KOPT-K1 (cell line): ENCODE measurements around the gene ARHGAP6.

ENCODE experiments used
- H3K27ac ChIP-seq: fragments of 200-600 bp; sonication (generic); 2 replicates; pipeline ENCODE4 v1.5.1; 2016; ENCODE audit warnings: antibody characterized with exemption, mild to moderate bottlenecking, low read depth, low read length; ENCODE audit not compliant: poor library complexity, severe bottlenecking
- H3K36me3 ChIP-seq: fragments of 200-600 bp; sonication (generic); 2 replicates; pipeline ENCODE4 v1.5.1; 2017; ENCODE audit warnings: antibody characterized with exemption, mild to moderate bottlenecking, low read length, moderate library complexity; ENCODE audit not compliant: insufficient read depth
- H3K9me3 ChIP-seq: fragments of 200-600 bp; sonication (generic); 2 replicates; pipeline ENCODE4 v1.5.1; 2017; ENCODE audit warnings: antibody characterized with exemption, low read length, mild to moderate bottlenecking; ENCODE audit not compliant: insufficient read depth, poor library complexity, severe bottlenecking

ARHGAP6 gene

DNA sequence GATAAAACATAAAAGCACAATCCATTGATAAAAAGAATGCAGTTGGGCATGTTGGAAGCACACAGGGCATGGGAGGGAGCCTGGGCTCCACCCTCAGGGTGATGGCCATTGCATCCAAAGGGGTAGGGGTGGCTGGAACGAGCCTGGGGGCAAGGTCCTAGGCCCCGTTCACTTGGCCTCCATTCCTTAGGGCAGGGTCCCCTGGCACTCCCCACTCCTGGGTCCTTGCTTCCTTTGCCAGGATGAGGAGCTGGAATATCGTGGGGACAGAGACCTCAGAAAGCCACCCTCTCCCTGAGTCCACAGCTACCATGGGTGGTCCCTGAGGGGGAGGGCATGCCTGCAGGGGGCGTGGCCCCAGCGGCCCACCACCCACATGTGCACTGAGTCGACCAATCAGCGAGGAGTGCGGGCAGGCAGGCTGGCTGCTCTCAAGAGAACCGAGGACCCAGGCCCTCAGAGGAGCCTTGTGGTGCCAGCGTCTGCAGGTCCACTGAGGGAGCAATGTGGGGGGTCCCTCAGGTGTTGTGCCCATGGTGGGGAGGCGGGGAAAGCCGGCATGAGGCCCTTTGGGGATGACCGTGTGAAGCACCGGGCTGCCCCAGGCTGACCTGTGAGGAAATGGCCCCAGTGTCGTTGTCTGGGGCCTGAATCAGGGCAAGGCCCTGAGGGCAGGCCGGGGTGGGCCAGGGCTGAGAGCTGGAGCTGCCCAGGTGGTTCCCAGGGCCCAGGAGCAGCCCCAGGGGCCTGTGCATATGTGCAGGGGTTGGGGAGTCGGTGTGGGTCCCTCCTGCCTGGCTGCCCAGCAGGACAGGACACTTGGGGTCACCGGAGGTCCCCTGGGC, 451.2 kb downstream of the ARHGAP6 start:
- Histone ChIP-seq H3K27ac (no peak overlapping the region), H3K9me3 (no peaks in the 10 kb centered on the region), H3K36me3 (no peaks in the 10 kb centered on the region)

DNA sequence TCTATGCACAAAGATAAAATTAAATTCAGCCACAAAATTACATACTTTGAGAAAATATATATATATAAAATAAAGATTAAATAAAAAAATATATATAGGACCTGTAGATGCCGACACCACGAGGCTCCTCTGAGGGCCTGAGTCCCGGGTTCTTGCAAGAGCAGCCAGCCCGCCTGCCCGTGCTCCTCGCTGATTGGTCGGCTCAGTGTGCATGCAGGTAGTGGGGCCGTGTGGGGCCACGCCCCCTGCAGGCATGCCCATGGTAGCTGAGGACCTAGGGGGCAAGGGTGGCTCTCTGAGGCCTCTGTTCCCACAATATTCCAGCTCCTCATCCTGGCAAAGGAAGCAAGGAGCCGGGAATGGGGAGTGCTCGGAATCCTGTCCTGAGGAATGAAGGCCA, 453.0 kb downstream of the ARHGAP6 start:
- Histone ChIP-seq H3K27ac (no peak overlapping the region), H3K9me3 (no peaks in the 10 kb centered on the region), H3K36me3 (no peaks in the 10 kb centered on the region)

DNA sequence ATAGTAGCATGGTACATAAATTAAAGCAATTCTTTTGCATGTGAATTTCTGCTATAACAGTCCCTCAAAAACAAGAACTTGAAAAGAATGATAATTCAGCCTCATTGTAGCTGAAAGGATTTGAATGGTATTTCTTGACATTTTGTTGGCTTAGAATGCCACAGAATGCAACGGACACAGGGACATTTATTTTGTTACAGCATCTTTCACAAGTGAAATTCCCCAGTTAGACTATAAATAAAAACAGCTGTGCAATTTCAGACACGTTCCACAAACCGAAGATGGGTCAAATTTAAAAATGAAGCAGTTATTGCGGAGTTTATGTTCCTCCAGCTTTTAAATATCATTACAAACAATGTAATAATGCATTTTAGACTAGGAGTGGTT, 455.3 kb downstream of the ARHGAP6 start:
- Histone ChIP-seq H3K36me3 (no peaks in the 10 kb centered on the region), H3K27ac (no peak overlapping the region), H3K9me3 (no peaks in the 10 kb centered on the region)

DNA sequence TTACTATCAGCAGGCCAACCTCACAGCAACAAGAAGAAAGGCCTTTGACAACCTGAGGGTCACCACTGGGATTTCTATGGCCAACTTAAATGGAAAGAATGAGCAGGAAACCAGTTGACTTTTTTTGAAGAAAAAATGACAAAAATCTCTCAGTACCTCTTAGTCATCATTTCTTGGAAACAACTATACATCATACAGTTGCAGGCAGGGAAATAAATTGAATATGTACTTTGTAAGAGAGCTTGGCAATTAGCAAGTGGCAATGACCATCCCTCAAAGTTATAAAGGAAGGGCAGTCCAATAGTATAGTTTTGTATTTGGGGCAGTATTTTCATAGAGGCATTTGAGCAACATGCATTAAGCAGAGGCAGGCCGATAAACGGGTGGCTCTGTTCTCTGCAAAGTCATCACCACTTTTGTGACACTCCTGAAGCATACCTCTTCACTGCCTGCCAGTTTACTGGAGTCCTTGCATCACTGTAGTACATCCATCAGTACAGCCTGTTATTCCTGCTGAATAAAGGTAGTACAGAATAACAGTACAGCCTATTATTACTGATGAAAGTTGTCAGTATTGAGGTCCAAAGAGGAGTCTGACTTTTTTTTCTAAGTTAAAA, 455.8 kb downstream of the ARHGAP6 start:
- Histone ChIP-seq H3K27ac (no peak overlapping the region), H3K9me3 (no peaks in the 10 kb centered on the region), H3K36me3 (no peaks in the 10 kb centered on the region)

DNA sequence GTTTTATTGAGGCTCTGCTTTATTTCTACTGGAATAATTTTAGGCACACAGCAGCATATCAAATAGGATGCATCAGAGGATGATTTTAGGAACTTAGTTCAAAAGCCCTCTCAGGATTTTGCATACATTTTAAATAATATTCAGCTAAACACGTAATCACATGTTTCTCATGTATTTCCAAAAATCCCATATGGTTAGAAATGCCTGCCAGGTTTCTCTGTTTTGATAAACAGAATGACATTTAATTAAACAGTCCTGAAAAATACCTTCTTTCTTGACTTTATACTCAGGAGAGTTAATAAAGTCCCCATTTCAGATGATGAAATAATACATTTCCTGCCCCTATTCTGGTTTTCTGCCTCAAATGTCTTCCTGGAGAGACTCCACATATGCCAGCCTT, 459.0 kb downstream of the ARHGAP6 start:
- H3K27ac ChIP-seq: no peak overlapping the region
- no peaks in the 10 kb centered on the region for H3K36me3 ChIP-seq
- H3K9me3 ChIP-seq: no peaks in the 10 kb centered on the region

DNA sequence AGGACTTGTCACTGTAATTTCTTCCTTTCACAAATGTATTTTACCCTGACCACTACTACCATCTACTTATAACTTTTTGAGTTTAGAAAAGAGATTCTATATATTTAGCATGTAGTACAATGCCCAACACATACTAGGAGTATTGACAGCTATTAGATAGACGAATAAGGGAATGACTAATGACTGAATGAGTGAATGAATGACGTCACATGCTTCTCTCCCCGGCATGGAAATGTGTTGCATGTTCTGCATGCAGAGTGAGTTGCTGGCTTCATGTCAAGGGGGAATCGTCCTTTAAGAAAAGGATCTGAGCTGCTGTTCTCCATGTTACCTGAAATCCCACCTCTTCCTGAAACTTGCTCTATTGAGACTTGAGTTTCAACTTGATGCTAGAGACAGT, 459.9 kb downstream of the ARHGAP6 start:
- no peaks in the 10 kb centered on the region for H3K9me3 ChIP-seq
- no peaks in the 10 kb centered on the region for H3K36me3 ChIP-seq
- no peak overlapping the region for H3K27ac ChIP-seq

DNA sequence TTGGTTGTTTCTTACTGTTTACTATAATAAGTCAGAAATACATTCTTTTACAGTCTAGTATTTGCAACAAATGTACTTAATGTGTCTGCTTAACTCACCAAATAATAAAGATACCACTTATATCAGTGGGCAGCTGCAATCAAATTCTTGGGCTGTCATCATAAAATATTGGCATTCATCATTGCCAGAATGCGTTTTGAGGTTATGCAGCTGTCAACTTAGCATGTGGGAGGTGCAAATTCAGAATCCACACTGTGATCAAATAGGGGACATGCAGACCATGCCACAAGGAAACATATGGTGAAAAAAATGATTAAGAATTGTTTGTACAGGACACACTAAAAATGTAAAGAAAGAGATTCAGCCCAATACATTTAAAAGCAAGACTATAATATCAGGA, 468.0 kb downstream of the ARHGAP6 start:
- Histone ChIP-seq H3K36me3 (no peaks in the 10 kb centered on the region), H3K9me3 (no peaks in the 10 kb centered on the region), H3K27ac (no peak overlapping the region)

DNA sequence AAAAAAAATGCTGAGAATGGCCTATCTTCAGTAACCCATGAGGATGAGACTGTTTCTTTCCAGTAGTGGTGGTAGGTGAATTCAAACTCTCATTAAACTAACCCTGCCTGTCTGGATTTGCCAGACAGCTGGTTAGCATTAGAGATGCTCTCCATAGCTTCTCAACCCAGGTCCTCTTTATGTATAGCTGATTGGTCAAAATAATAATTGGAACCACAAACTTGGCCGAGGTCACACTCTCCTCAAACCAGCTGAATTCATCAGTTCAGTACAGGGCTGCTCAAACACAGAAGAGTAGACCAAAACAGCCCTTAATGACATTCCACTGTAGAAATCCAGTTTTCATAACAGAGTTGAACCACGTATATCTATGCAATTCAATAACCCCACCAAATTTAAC, 469.2 kb downstream of the ARHGAP6 start:
- Histone ChIP-seq H3K27ac (no peak overlapping the region), H3K9me3 (no peaks in the 10 kb centered on the region), H3K36me3 (no peaks in the 10 kb centered on the region)

DNA sequence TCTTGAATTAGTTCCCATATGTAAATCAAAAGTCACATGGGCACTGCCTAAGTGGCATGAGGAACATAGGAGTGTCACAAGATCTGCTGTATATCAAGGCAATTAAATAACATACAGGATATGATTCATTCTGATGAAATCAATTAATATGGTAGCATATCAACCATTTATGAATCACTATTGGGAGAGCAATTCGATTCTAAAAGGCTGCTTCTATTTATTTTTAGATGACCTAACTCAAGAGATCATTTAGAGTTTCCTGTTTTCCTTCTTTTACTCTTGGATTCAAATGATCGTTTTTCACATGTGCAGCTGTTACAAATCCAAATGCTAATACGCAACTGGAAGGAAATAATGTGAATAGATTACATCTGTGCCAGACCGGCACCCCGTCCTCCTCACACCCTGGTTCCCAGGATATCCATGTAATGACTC, 472.7 kb downstream of the ARHGAP6 start:
- H3K27ac ChIP-seq: no peak overlapping the region
- no peaks in the 10 kb centered on the region for H3K36me3 ChIP-seq
- no peaks in the 10 kb centered on the region for H3K9me3 ChIP-seq

DNA sequence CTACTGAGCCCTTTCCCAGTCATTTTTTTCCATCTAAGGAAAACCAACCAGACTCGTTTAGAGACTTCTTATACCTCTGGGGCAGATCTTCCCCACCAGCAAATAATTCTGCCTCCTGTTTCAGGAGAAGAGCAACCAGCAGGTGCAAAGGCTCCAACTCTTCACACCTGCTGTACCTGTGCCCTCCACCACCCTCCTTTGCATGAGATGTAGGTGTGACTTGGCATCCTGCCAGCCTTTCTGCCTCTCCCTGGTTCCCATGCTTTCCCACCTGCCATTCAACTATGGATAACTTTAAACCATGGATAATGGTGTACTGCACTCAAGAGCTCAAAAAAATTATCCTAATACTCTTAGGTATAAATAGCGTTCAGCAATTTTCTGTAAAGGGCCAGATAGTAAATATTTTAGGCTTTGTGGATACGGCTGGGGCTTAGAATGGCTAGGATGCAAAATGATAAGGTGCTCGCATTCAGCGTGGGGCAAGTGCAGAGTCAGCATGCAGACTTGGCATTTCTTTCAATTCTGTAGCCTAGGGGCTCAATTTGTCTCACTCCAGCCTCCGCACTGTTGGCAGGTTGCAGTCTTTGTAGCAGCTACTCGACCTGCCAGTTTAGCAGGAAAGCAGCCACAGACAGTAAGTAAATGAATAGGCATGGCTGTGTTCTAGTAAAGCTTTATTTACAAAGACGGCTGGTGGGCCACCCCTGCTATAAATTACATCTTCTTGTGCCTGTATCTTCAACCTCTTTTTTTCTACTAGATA, 474.8 kb downstream of the ARHGAP6 start:
- Histone ChIP-seq H3K9me3 (no peaks in the 10 kb centered on the region), H3K27ac (no peak overlapping the region), H3K36me3 (no peaks in the 10 kb centered on the region)

DNA sequence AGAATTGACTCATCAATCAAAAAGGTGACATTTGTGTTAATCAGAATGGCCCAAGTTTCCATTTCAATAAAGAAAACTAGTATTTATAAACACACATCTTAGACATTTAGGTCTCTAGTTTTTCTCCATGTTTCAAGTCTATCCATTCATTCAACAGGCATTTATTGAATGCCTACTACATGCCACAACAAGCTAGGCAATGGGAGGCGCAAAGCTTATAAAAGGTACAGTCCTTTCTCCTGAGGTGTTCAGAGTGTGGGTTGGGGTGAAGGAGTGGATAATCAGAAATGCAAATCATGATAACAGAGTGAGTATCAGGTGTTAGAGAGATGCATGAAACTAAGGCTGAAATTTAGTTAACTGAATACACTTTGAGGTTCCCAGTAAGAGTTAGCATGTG, 476.6 kb downstream of the ARHGAP6 start:
- no peaks in the 10 kb centered on the region for H3K9me3 ChIP-seq
- H3K27ac ChIP-seq: no peak overlapping the region
- no peaks in the 10 kb centered on the region for H3K36me3 ChIP-seq

DNA sequence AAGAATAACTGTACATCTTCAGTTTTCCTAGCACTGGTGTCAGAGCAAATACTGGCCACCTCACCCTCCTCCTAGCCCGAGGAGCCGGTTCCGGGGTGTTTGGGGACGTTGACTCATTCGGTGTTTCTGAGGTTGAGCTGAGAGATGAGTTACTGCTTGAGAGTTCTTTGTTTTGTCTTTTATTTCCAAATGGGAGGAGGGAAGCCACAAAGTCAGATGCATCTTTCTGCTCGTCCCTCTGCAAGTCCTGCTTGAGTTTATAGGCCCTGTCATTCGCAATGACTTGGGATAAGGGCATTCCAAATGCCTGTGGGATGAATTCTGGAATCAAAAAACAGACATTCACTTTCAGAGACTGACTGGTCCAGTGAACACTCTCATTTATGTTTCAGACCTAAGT, 477.1 kb downstream of the ARHGAP6 start:
- Histone ChIP-seq H3K9me3 (no peaks in the 10 kb centered on the region), H3K36me3 (no peaks in the 10 kb centered on the region), H3K27ac (no peak overlapping the region)

DNA sequence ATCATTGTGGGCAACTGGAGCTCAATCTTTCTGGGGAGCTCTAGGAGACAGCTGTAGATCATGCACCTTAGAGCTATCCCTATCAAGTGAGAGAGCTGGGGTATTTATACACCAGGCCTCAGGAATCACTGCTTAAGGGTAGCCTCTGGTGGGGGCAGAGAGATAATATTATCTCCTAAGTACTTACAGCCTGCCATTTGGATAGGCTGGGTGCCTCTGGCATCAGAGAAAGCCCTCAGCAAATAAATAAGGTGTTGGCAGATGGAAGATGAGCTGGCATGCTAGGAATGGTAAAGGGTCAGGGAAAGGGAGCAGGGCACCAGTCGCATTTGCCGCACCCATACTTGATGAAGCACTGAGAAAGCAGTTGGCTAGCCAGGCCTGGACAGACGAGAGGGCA, 478.7 kb downstream of the ARHGAP6 start:
- H3K36me3 ChIP-seq: no peaks in the 10 kb centered on the region
- no peaks in the 10 kb centered on the region for H3K9me3 ChIP-seq
- H3K27ac ChIP-seq: no peak overlapping the region

DNA sequence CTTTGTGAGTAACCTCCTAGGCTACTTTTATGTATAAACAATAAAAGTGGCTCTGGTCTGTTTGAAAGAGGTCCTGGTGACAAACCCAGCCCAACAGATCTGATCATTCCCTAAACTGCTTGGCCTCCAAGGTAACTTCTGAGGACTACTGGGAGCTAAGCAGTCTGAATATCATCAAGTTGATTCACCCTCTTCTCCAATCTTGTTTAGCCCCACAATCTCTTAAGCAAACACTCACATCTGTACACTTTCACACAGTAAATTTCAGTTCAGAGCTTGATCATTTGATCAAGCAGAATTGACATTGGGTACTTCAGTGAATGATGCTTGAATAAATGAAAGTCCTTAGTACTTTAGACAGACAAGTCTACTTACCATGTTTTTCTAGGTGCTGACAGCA, 479.9 kb downstream of the ARHGAP6 start:
- no peaks in the 10 kb centered on the region for H3K36me3 ChIP-seq
- no peaks in the 10 kb centered on the region for H3K9me3 ChIP-seq
- no peak overlapping the region for H3K27ac ChIP-seq

DNA sequence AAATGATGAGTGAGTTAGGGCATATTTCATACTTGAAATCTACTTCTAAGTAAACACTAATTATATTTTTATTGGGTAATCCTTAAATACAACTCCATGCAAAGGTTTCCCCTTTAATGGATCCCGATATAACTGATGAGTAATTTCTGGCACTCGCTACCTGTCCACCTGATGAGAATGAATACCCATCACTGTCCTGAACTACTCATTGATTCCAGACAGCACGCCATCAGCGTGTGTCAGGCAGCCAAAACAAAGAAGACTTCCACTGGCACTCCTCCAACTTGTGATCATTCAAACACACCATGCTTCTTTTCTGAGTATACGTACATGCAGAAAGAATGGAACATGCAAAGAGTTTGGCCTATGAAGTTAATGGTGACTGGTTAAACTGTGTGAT, 485.1 kb downstream of the ARHGAP6 start:
- no peak overlapping the region for H3K27ac ChIP-seq
- H3K36me3 ChIP-seq: no peaks in the 10 kb centered on the region
- H3K9me3 ChIP-seq: no peaks in the 10 kb centered on the region
